Naive thymus-derived CD8-positive, alpha-beta T cell (primary cell): ENCODE data around the gene ERCC8. TPM values are rescaled to one million over a fixed set of nuclear protein-coding genes. Genes with fewer than 3 reads are reported as not detected.
"Not testable (repeated sequence)": the region's sequence is repeated elsewhere in the genome, so short reads cannot be mapped to it uniquely, and the experiment has no call there.

Source experiments
- ATAC-seq, 2 donors: fragments of 150-1000 bp; cut with Tn5 transposase in 1 of 2; sonication (Bioruptor Pico), chemical (Tn5 transposase) in 1 of 2; 1 replicate in 1 of 2; 2 replicates in 1 of 2; pipeline ENCODE4 v1.10.0; 2021; ENCODE audit warnings: mild to moderate bottlenecking in 2 of 2, moderate library complexity in 2 of 2
- POLR2A ChIA-PET: fragments of 350-600 bp; sonication (Branson Sonifier 250); formaldehyde crosslinking; loops from one replicate; lab custom pipeline; 2021; ENCODE audit warnings: antibody characterized with exemption; lab: Charles Lee
- DNase-seq, 10 donors: peaks; one replicate each; pipeline versions ENCODE4 v3.0.0 to v3.0.0-alpha.2; 2020 to 2022
- H3K27ac Mint-ChIP-seq, 10 donors: one replicate each; pipeline ENCODE4 v1.8.0; 2020 to 2022; ENCODE audit warnings: mild to moderate bottlenecking in 10 of 10, mixed read lengths in 10 of 10, moderate library complexity in 4 of 10, inconsistent platforms in 1 of 10
- H3K27me3 Mint-ChIP-seq, 5 donors: one replicate each; pipeline ENCODE4 v1.8.0; 2021 to 2022; ENCODE audit warnings: mixed read lengths in 5 of 5
- H3K36me3 Mint-ChIP-seq, 3 donors: one replicate each; pipeline ENCODE4 v1.8.0; 2020 to 2022; ENCODE audit warnings: mixed read lengths in 3 of 3, mild to moderate bottlenecking in 2 of 3, inconsistent platforms in 1 of 3
- H3K4me1 Mint-ChIP-seq, 4 donors: one replicate each; pipeline ENCODE4 v1.8.0; 2021 to 2022; ENCODE audit warnings: mixed read lengths in 4 of 4
- H3K4me3 Mint-ChIP-seq, 10 donors: one replicate each; pipeline ENCODE4 v1.8.0; 2020 to 2022; ENCODE audit warnings: mild to moderate bottlenecking in 10 of 10, mixed read lengths in 10 of 10, moderate library complexity in 6 of 10, inconsistent platforms in 1 of 10
- H3K9me3 Mint-ChIP-seq, 9 donors: one replicate each; pipeline ENCODE4 v1.8.0; 2020 to 2022; ENCODE audit warnings: mixed read lengths in 9 of 9, mild to moderate bottlenecking in 3 of 9, inconsistent platforms in 1 of 9, moderate library complexity in 1 of 9
- polyA plus RNA-seq, 3 donors: library from polyadenylated mRNA; unstranded; fragments of 300-500 nt; fragmentation: Illumina TruSeq; gene quantifications; one replicate each; pipeline ENCODE4 v1.2.3, GENCODE V29; 2021
- total RNA-seq, 8 experiments: library from RNA in 2 of 8; stranded (reverse) in 2 of 8; gene quantifications; one replicate each; pipeline ENCODE4 v1.2.3 and lab custom pipeline; 2021 to 2026

Gene ERCC8
- total RNA-seq (1 to 10 TPM; 7.6 to 10.0 TPM), polyA plus RNA-seq (10 to 100 TPM; 12.7 to 16.6 (median 13.3) TPM), total RNA-seq (lab: John Stamatoyannopoulos, UW) (15.3 to 31.6 (median 23.2) reads per million in 6 experiments)

- no peaks in the 10 kb centered on the region for H3K27me3 Mint-ChIP-seq
- POLR2A ChIA-PET = interaction anchor here (0.6 to 1.5 kb wide), 2 partner anchors 36 to 386 kb away, joined by 8 to 9 read pairs; partner anchors contain the start of gene ZSWIM6
- ATAC-seq = peak; percentile 96 to 97
- DNase-seq = peak; percentile 75 to 93 (median 88)
- peaks cover 9 to 39% (median 22%) of the 10 kb centered on the region in 4 donors for H3K4me1 Mint-ChIP-seq
- peak within 1 kb of the TSS in 1 of 10 donors; percentile 82 for H3K27ac Mint-ChIP-seq
- no peaks in the 10 kb centered on the region for H3K9me3 Mint-ChIP-seq
- peaks cover 0 to 7% (median 3%) of the 10 kb centered on the region in 3 donors for H3K36me3 Mint-ChIP-seq
- H3K4me3 Mint-ChIP-seq = no peak within 1 kb of the TSS
Observed at GRCh38 chr5:60944904-60945812, at the start of gene ERCC8, which contains the start of gene NDUFAF2. ERCC8 (minus strand) TSS chr5:60945070; CDS start chr5:60945008, 62 bp downstream. NDUFAF2 (plus strand) TSS chr5:60945205; CDS start chr5:60945256, 51 bp downstream.

GRCh38 chr5:60993875-60994571, 49.2 kb upstream of the ERCC8 start:
- Mint-ChIP-seq H3K4me1 (peaks cover 6 to 24% (median 16%) of the 10 kb centered on the region in 4 donors), H3K9me3 (peaks cover 12 to 38% (median 25%) of the 10 kb centered on the region in 9 donors), H3K36me3 (peaks cover 20 to 45% (median 28%) of the 10 kb centered on the region in 3 donors), H3K27ac (no peak overlapping the region), H3K27me3 (no peaks in the 10 kb centered on the region), H3K4me3 (no peak overlapping the region)
- POLR2A ChIA-PET = no interaction called here
- DNase-seq (no peak), ATAC-seq (no peak)

- DNase-seq (no peak), ATAC-seq (no peak)
- H3K36me3 Mint-ChIP-seq = peaks cover 20 to 51% (median 32%) of the 10 kb centered on the region in 3 donors
- H3K27ac Mint-ChIP-seq = no peak overlapping the region
- POLR2A ChIA-PET = no interaction called here
- H3K27me3 Mint-ChIP-seq = no peaks in the 10 kb centered on the region
- peaks cover 6 to 19% (median 15%) of the 10 kb centered on the region in 4 donors for H3K4me1 Mint-ChIP-seq
- H3K9me3 Mint-ChIP-seq = peaks cover 14 to 43% (median 25%) of the 10 kb centered on the region in 9 donors
- no peak overlapping the region for H3K4me3 Mint-ChIP-seq
Observed at GRCh38 chr5:60993425-60993824, 48.6 kb upstream of the ERCC8 start.

- Mint-ChIP-seq H3K36me3 (peaks cover 20 to 54% (median 38%) of the 10 kb centered on the region in 3 donors), H3K4me1 (peaks cover 7 to 19% (median 15%) of the 10 kb centered on the region in 4 donors), H3K27me3 (no peaks in the 10 kb centered on the region)
Observed at GRCh38 chr5:60992871-60993270, 48.0 kb upstream of the ERCC8 start.

GRCh38 chr5:60989790-60990189, 44.9 kb upstream of the ERCC8 start:
- no peak for ATAC-seq
- Mint-ChIP-seq H3K4me3 (no peak overlapping the region), H3K9me3 (peaks cover 28 to 75% (median 56%) of the 10 kb centered on the region in 9 donors), H3K27me3 (no peaks in the 10 kb centered on the region), H3K27ac (no peak overlapping the region), H3K36me3 (peaks cover 32 to 72% (median 52%) of the 10 kb centered on the region in 3 donors), H3K4me1 (peaks cover 7 to 19% (median 12%) of the 10 kb centered on the region in 4 donors)
- POLR2A ChIA-PET = no interaction called here
- DNase-seq = no peak

More at GRCh38 chr5:60992871-60993270, 48.0 kb upstream of the ERCC8 start:
- H3K4me3 Mint-ChIP-seq = no peak overlapping the region
- no peak for ATAC-seq
- H3K9me3 Mint-ChIP-seq = peaks cover 16 to 49% (median 31%) of the 10 kb centered on the region in 9 donors
- DNase-seq = no peak
- no peak overlapping the region for H3K27ac Mint-ChIP-seq
- POLR2A ChIA-PET = no interaction called here

- H3K27ac Mint-ChIP-seq, POLR2A ChIA-PET, DNase-seq, ATAC-seq, H3K27me3 Mint-ChIP-seq, H3K4me3 Mint-ChIP-seq: not testable (repeated sequence)
- Mint-ChIP-seq H3K9me3 (peaks cover 15 to 64% (median 47%) of the 10 kb centered on the region in 9 donors), H3K4me1 (peaks cover 8 to 27% (median 9%) of the 10 kb centered on the region in 4 donors), H3K36me3 (peaks cover 25 to 62% (median 37%) of the 10 kb centered on the region in 3 donors)
Observed at GRCh38 chr5:60982127-60982526, 37.3 kb upstream of the ERCC8 start.

GRCh38 chr5:60980511-60980910, 35.6 kb upstream of the ERCC8 start:
- H3K27ac Mint-ChIP-seq = no peak overlapping the region
- POLR2A ChIA-PET = interaction anchor here (0.6 kb wide), 1 partner anchor 377 kb away, joined by 3 read pairs; no protein-coding TSS in a partner anchor
- H3K9me3 Mint-ChIP-seq = peaks cover 10 to 48% (median 31%) of the 10 kb centered on the region in 9 donors
- peaks cover 2 to 27% (median 8%) of the 10 kb centered on the region in 4 donors for H3K4me1 Mint-ChIP-seq
- no peak for ATAC-seq
- H3K4me3 Mint-ChIP-seq = no peak overlapping the region
- H3K36me3 Mint-ChIP-seq = peaks cover 17 to 53% (median 26%) of the 10 kb centered on the region in 3 donors
- H3K27me3 Mint-ChIP-seq = no peaks in the 10 kb centered on the region
- DNase-seq = no peak

GRCh38 chr5:60978968-60979367, 34.1 kb upstream of the ERCC8 start:
- Mint-ChIP-seq H3K4me1 (peaks cover 2 to 36% (median 12%) of the 10 kb centered on the region in 4 donors), H3K36me3 (peaks cover 13 to 55% (median 32%) of the 10 kb centered on the region in 3 donors), H3K27ac (no peak overlapping the region), H3K4me3 (no peak overlapping the region), H3K9me3 (peaks cover 8 to 35% (median 23%) of the 10 kb centered on the region in 9 donors), H3K27me3 (no peaks in the 10 kb centered on the region)
- POLR2A ChIA-PET = no interaction called here
- no peak for DNase-seq
- ATAC-seq = no peak

- Mint-ChIP-seq H3K4me1 (peaks cover 2 to 36% (median 13%) of the 10 kb centered on the region in 4 donors), H3K36me3 (peaks cover 13 to 57% (median 32%) of the 10 kb centered on the region in 3 donors), H3K27ac (peak overlapping the region in 1 of 10 donors; percentile 57), H3K9me3 (peaks cover 8 to 35% (median 23%) of the 10 kb centered on the region in 9 donors), H3K4me3 (no peak overlapping the region), H3K27me3 (no peaks in the 10 kb centered on the region)
- no peak for ATAC-seq
- no peak for DNase-seq
- POLR2A ChIA-PET = no interaction called here
Observed at GRCh38 chr5:60977956-60978737, 33.3 kb upstream of the ERCC8 start.

- Mint-ChIP-seq H3K27me3 (no peaks in the 10 kb centered on the region), H3K27ac (no peak overlapping the region), H3K4me3 (peak overlapping the region in 1 of 10 donors; percentile 38), H3K9me3 (peaks cover 5 to 44% (median 20%) of the 10 kb centered on the region in 9 donors), H3K36me3 (peaks cover 19 to 43% (median 31%) of the 10 kb centered on the region in 3 donors), H3K4me1 (peaks cover 7 to 24% (median 14%) of the 10 kb centered on the region in 4 donors)
- POLR2A ChIA-PET = no interaction called here
- no peak for DNase-seq
- no peak for ATAC-seq
Observed at GRCh38 chr5:60972231-60972630, 27.4 kb upstream of the ERCC8 start.

- Mint-ChIP-seq H3K4me1 (peaks cover 6 to 10% (median 8%) of the 10 kb centered on the region in 4 donors), H3K4me3 (no peak overlapping the region), H3K27me3 (no peaks in the 10 kb centered on the region), H3K27ac (no peak overlapping the region), H3K36me3 (peaks cover 0 to 18% (median 6%) of the 10 kb centered on the region in 3 donors), H3K9me3 (peaks cover 0 to 13% (median 7%) of the 10 kb centered on the region in 9 donors)
- POLR2A ChIA-PET = interaction anchor here (0.7 kb wide), 1 partner anchor 161 kb away, joined by 4 read pairs; no protein-coding TSS in a partner anchor
- no peak for DNase-seq
- no peak for ATAC-seq
Observed at GRCh38 chr5:60961685-60962084, 16.8 kb upstream of the ERCC8 start.
